ENCODE measurements around the gene ACTR1A.

DNA sequence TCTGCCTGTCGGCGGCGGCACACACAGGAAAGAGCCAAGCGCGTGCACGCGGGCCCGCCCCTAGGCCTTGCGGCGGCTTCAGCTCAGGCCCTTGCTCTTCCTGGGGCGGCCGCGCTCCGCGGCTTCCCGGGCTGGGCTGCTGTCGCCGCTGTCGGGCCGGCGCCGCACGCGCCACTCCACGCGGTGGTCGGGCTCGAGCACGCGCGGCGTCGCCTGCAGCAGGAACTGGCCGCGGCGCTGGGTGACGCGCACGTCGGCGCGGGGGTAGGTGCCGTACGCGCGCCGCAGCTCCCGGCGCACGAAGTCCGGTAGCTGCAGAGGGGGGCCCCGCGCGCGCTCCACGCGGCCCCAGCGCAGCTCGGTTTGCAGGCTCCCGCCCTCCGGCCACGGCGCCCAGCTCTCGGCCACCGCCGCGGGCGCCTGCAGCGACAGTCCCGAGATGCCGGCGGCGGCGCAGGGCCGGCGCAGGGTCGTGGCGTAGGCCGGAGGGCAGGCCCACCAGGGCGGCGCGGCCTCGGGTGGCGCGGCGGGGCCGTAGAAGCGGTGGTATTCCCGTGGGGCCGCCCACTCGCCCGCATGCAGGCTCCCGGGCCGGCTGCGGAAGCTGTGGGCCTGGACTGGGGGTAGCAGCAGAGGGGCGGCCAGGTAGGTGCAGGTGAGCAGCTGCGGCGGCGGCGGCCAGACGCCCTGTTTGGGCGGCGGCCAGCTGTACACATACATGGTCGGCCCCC, 52.0 kb downstream of the ACTR1A start:
- TF ChIP-seq CTCF (IDR thresholded peaks at IDR 0.05), result no peak
- TF ChIP-seq POLR2A (IDR thresholded peaks at IDR 0.05), result no peak
- TF ChIP-seq EP300 (IDR thresholded peaks at IDR 0.05), result no peak
